ENCODE results near the gene IQSEC1.
A peak's percentile ranks its signal among the peaks of the same experiment; 100 is the strongest.

GRCh38 chr3:12891985-12892839 lies 181.0 kb downstream of the IQSEC1 start:
- TF ChIP-seq CTCF (optimal IDR thresholded peaks at IDR 0.05 in 1 of 3, IDR thresholded peaks at IDR 0.05 in 1 of 3, conservative IDR thresholded peaks at IDR 0.05 in 1 of 3; ENCODE audit: extremely low read depth in 1 of 3, insufficient read depth in 2 of 3, low read length in 3 of 3) = peak; percentile 75 to 94 (median 80)
- TF ChIP-seq EZH2 (IDR thresholded peaks at IDR 0.05; ENCODE audit: low read length) = peak; percentile 10
